ENCODE measurements around the gene ALDH2. TPM values are rescaled to one million over a fixed set of nuclear protein-coding genes. Genes with fewer than 3 reads are reported as not detected.

Gene ALDH2
- total RNA-seq, 1 experiment from 2014 or later: not detected

DNA sequence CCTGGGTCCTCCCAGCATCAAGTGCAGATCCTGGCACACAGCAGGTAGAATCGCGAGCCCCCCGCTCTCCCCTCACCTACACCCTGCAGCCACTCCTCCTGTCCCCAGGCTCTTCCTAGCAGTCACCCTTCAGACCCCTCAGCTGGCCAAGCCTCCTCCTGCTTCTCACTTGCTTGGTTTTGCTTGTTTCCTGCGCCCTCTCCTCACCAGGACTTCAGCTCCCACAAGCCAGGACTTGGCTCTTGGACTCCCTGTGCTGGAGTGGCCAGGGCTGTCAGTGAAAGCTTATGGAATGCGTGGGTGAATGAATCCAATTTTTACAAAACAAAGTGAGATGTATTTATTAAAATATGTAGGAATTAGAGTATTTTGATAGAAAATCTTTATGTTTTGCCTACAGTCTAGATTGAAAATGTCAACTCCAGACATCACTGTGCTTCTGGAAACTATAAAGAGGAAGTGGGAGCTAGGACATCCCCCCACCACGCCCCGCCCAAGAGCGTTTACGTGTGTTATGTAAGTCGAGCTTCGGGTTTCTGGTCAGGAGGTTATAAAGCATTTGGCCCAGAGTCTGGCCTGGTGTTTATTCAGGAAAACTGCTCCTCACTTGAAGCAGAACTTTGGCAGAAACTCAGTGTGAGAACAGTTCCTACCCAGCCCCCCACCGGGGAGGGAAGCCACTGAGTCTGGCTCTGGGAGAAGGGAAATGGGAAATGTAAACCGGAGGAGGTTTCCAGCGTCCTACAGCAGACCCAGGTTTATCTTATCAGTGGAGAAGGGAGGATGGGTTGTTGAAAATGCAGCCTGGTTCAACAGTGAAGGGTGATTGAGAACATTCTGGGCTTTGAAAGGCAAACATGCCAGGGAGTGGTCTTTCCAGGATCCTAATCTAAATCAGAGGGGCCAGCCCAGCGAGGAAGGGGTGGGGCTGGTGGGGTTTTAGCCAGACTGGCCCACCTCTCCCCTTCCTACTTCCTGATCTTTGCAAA, 8.8 kb downstream of the ALDH2 start:
- CTCF ChIA-PET: interaction anchor here (0.5 to 1.9 kb wide), 3 partner anchors 22 to 66 kb away, joined by 3 to 7 read pairs (median 4); partner anchors contain the start of gene MAPKAPK5
- no TSS peak for BruUV-seq (replicated peaks)
- DNase-seq (ENCODE audit: unreplicated experiment): peak; percentile 89
- peak overlapping the region; percentile 63 for H3K4me3 Mint-ChIP-seq (ENCODE audit: unreplicated experiment)
- no peaks in the 10 kb centered on the region for H3K36me3 Mint-ChIP-seq (ENCODE audit: insufficient read depth, unreplicated experiment)
- POLR2A ChIA-PET: interaction anchor here (0.7 to 3.7 kb wide), 8 partner anchors 10 to 90 kb away, joined by 3 to 17 read pairs (median 7); partner anchors contain the start of genes ACAD10, BRAP and MAPKAPK5
- no peaks in the 10 kb centered on the region for H3K9me3 Mint-ChIP-seq (ENCODE audit: unreplicated experiment)
- peaks cover 24% of the 10 kb centered on the region for H3K4me1 Mint-ChIP-seq (ENCODE audit: insufficient read depth, unreplicated experiment)
- intact Hi-C loops (cut with micrococcal nuclease): no loop called here
- TF ChIP-seq, protein P1, sequence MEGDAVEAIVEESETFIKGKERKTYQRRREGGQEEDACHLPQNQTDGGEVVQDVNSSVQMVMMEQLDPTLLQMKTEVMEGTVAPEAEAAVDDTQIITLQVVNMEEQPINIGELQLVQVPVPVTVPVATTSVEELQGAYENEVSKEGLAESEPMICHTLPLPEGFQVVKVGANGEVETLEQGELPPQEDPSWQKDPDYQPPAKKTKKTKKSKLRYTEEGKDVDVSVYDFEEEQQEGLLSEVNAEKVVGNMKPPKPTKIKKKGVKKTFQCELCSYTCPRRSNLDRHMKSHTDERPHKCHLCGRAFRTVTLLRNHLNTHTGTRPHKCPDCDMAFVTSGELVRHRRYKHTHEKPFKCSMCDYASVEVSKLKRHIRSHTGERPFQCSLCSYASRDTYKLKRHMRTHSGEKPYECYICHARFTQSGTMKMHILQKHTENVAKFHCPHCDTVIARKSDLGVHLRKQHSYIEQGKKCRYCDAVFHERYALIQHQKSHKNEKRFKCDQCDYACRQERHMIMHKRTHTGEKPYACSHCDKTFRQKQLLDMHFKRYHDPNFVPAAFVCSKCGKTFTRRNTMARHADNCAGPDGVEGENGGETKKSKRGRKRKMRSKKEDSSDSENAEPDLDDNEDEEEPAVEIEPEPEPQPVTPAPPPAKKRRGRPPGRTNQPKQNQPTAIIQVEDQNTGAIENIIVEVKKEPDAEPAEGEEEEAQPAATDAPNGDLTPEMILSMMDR (IDR thresholded peaks at IDR 0.05; ENCODE audit: unreplicated experiment): no peak
- H3K27me3 Mint-ChIP-seq (ENCODE audit: insufficient read depth, unreplicated experiment): no peaks in the 10 kb centered on the region
- H3K27ac Mint-ChIP-seq (ENCODE audit: low read depth, unreplicated experiment): peak overlapping the region; percentile 93

DNA sequence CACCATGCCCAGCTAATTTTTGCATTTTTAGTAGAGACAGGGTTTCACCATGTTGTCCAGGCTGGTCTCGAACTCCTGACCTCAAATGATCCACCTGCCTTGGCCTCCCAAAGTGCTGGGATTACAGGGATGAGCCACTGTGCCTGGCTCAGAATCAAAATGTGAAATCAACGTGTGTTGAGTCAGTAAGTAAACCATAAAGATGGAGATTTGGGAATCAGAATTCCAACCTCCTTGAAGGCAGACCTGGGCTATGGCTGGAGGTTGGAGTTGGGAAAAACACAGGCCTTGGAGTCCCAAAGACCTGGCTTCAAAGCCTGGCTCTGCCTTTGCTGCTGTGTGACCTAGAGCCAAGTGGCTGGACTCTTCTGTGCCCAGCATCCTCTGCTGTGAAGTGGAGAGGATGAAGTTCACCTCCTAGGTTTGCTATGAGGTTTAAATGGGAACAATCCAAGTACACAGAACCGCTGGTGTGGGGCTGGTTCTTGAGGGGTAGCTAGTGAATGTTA, 10.2 kb downstream of the ALDH2 start:
- Mint-ChIP-seq H3K4me3 (ENCODE audit: unreplicated experiment) (no peak overlapping the region), H3K27me3 (ENCODE audit: insufficient read depth, unreplicated experiment) (no peaks in the 10 kb centered on the region), H3K36me3 (ENCODE audit: insufficient read depth, unreplicated experiment) (no peaks in the 10 kb centered on the region), H3K9me3 (ENCODE audit: unreplicated experiment) (no peaks in the 10 kb centered on the region), H3K27ac (ENCODE audit: low read depth, unreplicated experiment) (no peak overlapping the region), H3K4me1 (ENCODE audit: insufficient read depth, unreplicated experiment) (peaks cover 27% of the 10 kb centered on the region)
- CTCF ChIA-PET: interaction anchor here (0.7 to 1.0 kb wide), 3 partner anchors 36 to 90 kb away, joined by 3 to 5 read pairs (median 3); partner anchors contain the start of gene MAPKAPK5
- POLR2A ChIA-PET: interaction anchor here (3.7 kb wide), 1 partner anchor 65 kb away, joined by 17 read pairs; the partner anchor contains the start of gene MAPKAPK5
- TF ChIP-seq, protein P1 (IDR thresholded peaks at IDR 0.05; ENCODE audit: unreplicated experiment): no peak
- intact Hi-C loops (cut with micrococcal nuclease): no loop called here
- no TSS peak for BruUV-seq (replicated peaks)
- DNase-seq (ENCODE audit: unreplicated experiment): no peak

DNA sequence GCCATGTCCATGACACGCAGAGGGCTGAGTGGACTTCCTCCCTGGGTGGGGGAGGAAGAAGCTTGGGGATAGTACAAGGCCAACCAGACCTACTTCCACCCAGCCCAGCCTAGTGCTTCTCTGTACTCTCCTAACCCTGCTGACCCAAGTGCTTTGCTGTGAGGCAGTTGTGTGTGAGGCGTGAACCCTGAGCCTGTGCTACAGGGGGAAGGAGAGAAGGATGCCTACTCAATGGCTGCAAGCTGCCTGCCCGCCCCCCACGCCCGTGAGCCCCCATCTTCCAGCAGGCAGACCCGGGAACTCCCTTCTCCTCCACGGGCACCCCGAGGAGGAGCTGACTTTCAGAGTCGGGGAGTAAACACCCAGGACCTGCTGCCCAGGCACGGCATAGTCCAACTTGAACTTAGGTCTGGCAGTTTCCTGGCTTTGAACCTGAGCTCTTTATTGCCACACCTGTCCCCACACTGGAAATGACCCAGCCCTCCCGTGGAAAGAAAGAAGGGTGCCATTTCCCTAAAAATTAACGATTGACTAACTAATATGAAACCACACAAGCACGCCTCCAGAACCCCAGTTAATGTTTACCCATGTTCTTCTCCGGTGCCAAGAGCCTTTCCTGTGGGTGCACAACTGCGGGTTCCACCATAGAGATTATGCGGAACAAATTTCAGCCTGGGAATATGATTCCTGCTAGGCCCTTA, 10.8 kb downstream of the ALDH2 start:
- Mint-ChIP-seq H3K9me3 (ENCODE audit: unreplicated experiment) (no peaks in the 10 kb centered on the region), H3K27ac (ENCODE audit: low read depth, unreplicated experiment) (no peak overlapping the region), H3K27me3 (ENCODE audit: insufficient read depth, unreplicated experiment) (no peaks in the 10 kb centered on the region), H3K4me1 (ENCODE audit: insufficient read depth, unreplicated experiment) (peaks cover 27% of the 10 kb centered on the region), H3K4me3 (ENCODE audit: unreplicated experiment) (no peak overlapping the region), H3K36me3 (ENCODE audit: insufficient read depth, unreplicated experiment) (no peaks in the 10 kb centered on the region)
- CTCF ChIA-PET: interaction anchor here (1.0 kb wide), 1 partner anchor 35 kb away, joined by 5 read pairs; no protein-coding TSS in a partner anchor
- intact Hi-C loops (cut with micrococcal nuclease): no loop called here
- no peak for DNase-seq (ENCODE audit: unreplicated experiment)
- TF ChIP-seq, protein P1 (IDR thresholded peaks at IDR 0.05; ENCODE audit: unreplicated experiment): no peak
- POLR2A ChIA-PET: interaction anchor here (3.7 kb wide), 1 partner anchor 64 kb away, joined by 17 read pairs; the partner anchor contains the start of gene MAPKAPK5
- BruUV-seq (replicated peaks): no TSS peak

Data from MCF 10A (cell line).